ENCODE measurements around the gene BNC2.

Gene BNC2

DNA sequence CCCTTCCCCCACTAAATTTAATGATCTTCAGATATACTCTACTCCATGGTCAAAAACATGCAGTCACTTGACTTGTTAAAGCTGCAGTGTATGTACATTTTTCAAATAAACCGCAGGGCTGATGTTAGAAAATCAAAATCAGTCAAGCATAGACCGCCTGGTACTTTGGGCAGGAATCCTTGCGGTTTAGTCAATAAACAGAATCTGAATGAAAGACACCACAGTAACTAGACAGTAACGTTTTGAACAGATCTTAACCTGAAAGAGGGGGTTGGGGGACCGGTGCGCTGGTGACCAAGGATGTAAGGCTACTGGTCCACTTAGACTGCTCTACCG is 188.8 kb downstream of the BNC2 start:
- H3K4me3 ChIP-seq (ENCODE audit: low read depth, low read length) = no peak overlapping the region
- DNase-seq (ENCODE audit: low read depth) = no peak
- TF ChIP-seq CTCF (conservative IDR thresholded peaks at IDR 0.05; ENCODE audit: low read depth, low read length) = no peak

DNA sequence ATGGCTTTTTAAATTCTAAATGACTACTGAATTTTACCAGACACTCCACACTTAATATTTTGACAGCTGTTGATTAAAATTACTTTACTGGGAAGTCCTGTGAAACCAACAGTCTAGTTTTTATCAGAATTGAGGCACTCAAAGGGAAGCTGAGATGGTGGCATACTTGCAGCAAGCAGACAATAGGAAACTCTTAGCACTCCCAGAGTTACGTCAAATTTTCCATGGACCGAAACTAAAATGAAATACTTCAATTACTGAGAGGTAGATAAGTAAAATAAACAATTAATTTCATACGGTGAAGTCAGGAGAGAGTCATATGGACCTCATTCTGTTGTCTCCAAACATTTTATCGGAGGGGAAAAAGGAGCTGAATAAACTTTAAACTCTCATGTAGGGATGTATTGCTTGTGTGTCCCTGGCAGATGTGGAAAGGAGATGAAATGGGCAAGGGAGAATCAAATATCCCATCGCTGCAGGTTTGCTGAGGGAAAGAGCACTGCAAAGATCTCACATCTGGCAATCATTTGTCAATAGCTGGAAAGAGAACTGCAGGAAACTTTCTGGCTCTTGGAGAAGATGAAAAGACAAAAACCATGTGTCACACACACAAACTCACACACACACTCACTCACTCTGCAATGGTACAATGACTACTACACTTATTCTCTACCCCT is 189.4 kb downstream of the BNC2 start:
- peak; percentile 65 for DNase-seq (ENCODE audit: low read depth)
- TF ChIP-seq CTCF (conservative IDR thresholded peaks at IDR 0.05; ENCODE audit: low read depth, low read length) = no peak
- no peak overlapping the region for H3K4me3 ChIP-seq (ENCODE audit: low read depth, low read length)

GRCh38 chr9:16680541-16680940 is 189.9 kb downstream of the BNC2 start:
- no peak for DNase-seq (ENCODE audit: low read depth)
- TF ChIP-seq CTCF (conservative IDR thresholded peaks at IDR 0.05; ENCODE audit: low read depth, low read length) = no peak
- H3K4me3 ChIP-seq (ENCODE audit: low read depth, low read length) = no peak overlapping the region

GRCh38 chr9:16679327-16679821 is 191.1 kb downstream of the BNC2 start:
- no peak overlapping the region for H3K4me3 ChIP-seq (ENCODE audit: low read depth, low read length)
- DNase-seq (ENCODE audit: low read depth) = no peak
- no peak for TF ChIP-seq CTCF (conservative IDR thresholded peaks at IDR 0.05; ENCODE audit: low read depth, low read length)

DNA sequence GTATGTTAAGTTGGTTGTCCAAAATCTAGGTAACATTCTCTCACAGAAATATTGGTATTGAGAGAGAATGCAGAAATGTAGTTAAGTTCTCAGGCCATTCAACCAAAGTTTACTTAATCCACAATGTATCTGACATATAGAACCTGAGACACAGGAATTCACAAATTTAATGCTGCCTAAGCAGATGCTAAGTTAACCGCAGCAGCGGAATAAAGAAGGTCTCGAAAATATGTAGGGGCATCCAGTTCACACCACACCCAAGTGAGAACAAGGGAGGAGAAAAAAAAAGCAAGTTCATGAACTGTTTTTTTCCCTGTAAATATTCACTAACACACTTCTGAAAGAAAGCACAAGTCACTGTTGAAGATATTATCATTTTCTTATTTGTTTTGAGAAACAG is 194.0 kb downstream of the BNC2 start:
- no peak overlapping the region for H3K4me3 ChIP-seq (ENCODE audit: low read depth, low read length)

DNA sequence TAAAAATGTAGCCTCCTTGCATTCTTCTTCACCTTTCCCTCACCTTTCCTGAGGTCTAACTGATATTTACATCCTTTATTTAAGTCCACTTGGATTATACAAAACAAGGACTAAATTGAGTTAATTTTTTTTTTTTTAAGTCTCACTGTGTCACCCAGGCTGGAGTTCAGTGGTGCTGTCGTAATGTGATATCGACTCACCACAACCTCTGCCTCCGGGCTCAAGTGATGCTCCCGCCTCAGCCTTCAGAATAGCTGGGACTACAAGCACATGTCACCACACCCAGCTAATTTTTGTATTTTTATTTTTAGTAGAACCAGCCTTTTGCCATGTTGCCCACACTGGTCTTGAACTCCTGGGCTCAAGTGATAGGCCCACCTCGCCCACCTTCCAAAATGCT is 195.3 kb downstream of the BNC2 start:
- TF ChIP-seq CTCF (conservative IDR thresholded peaks at IDR 0.05; ENCODE audit: low read depth, low read length) = no peak
- no peak overlapping the region for H3K4me3 ChIP-seq (ENCODE audit: low read depth, low read length)
- DNase-seq (ENCODE audit: low read depth) = peak; percentile 43

More for the DNA sequence above, 194.0 kb downstream of the BNC2 start:
- TF ChIP-seq CTCF (conservative IDR thresholded peaks at IDR 0.05; ENCODE audit: low read depth, low read length) = no peak
- DNase-seq (ENCODE audit: low read depth) = peak; percentile 50

DNA sequence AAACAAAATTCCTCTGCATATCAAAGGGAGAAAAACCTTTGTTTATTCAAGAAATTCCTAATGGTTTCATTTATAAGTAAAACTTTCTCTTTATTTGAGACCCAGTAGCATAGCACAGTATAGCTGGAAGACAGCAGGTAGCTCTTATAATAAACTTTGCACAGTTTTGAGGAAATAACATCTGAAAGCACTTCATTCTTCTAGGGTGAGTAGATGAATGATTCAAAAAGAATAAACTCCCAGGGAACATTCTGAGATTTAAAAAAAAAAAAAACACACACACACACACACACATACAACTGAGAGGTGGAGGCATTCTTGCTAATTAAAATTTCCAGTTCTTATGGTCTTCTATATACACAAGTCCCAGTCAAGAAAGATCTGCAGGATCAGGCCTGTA is 197.3 kb downstream of the BNC2 start:
- DNase-seq (ENCODE audit: low read depth) = peak; percentile 68
- no peak overlapping the region for H3K4me3 ChIP-seq (ENCODE audit: low read depth, low read length)
- no peak for TF ChIP-seq CTCF (conservative IDR thresholded peaks at IDR 0.05; ENCODE audit: low read depth, low read length)

Data from choroid plexus epithelial cell (primary cell).